ENCODE data around the gene ARPC1B.

- TF ChIP-seq CTCF (conservative IDR thresholded peaks at IDR 0.05; ENCODE audit: low read depth, low read length) (no peak), EZH2phosphoT487 (IDR thresholded peaks at IDR 0.05; ENCODE audit: borderline replicate concordance, low read length) (no peak)
These were observed 43.5 kb upstream of the ARPC1B start for GRCh38 chr7:99331002-99331401.
